Sigmoid colon (tissue), 7 donors: ENCODE measurements around the gene WTIP. TPM values are rescaled to one million over a fixed set of nuclear protein-coding genes. Genes with fewer than 3 reads are reported as not detected.
"Not testable (repeated sequence)": the region's sequence is repeated elsewhere in the genome, so short reads cannot be mapped to it uniquely, and the experiment has no call there.

Experiments
- DNase-seq: peaks from one replicate; pipeline ENCODE4 v3.0.0-alpha.2; 2019
- H3K27ac ChIP-seq, 4 donors: fragments of 200-600 bp; sonication (generic); one replicate each; pipeline ENCODE4 v1.5.1; 2016 to 2019; ENCODE audit warnings: mild to moderate bottlenecking in 1 of 4
- H3K27me3 ChIP-seq, 3 donors: fragments of 200-600 bp; sonication (generic); one replicate each; pipeline ENCODE4 v1.5.1; 2019; ENCODE audit warnings: mild to moderate bottlenecking in 1 of 3
- H3K36me3 ChIP-seq, 4 donors: fragments of 200-600 bp; sonication (generic); one replicate each; pipeline ENCODE4 v1.5.1; 2016 to 2019
- H3K4me1 ChIP-seq, 4 donors: fragments of 200-600 bp; sonication (generic); one replicate each; pipeline ENCODE4 v1.5.1; 2017 to 2019
- H3K4me3 ChIP-seq, 4 donors: fragments of 200-600 bp; sonication (generic); one replicate each; pipeline ENCODE4 v1.5.1; 2017 to 2019; ENCODE audit warnings: mild to moderate bottlenecking in 2 of 4, moderate library complexity in 1 of 4
- H3K9me3 ChIP-seq, 4 donors: fragments of 200-600 bp in 3 of 4; sonication (generic) in 3 of 4; one replicate each; pipeline versions ENCODE4 v1.5.1 to v1.6.1; 2013 to 2019
- CTCF ChIP-seq, 4 experiments: fragments of 450-650 bp in 3 of 4; fragments of 200-600 bp in 1 of 4; IDR thresholded peaks; one replicate each; pipeline ENCODE4 v1.5.1; 2016 to 2019; ENCODE audit warnings: antibody characterized with exemption in 4 of 4, mild to moderate bottlenecking in 3 of 4, moderate library complexity in 2 of 4
- EP300 ChIP-seq, 4 donors: sonication (generic); formaldehyde crosslinking; IDR thresholded peaks; one replicate each; pipeline ENCODE4 v1.6.1; 2017; ENCODE audit warnings: antibody characterized with exemption in 4 of 4
- POLR2A ChIP-seq, 2 donors: fragments of 450-650 bp; IDR thresholded peaks; one replicate each; pipeline ENCODE4 v1.6.1; 2016; ENCODE audit warnings: antibody characterized with exemption in 2 of 2, mild to moderate bottlenecking in 2 of 2, moderate library complexity in 2 of 2
- POLR2AphosphoS5 ChIP-seq, 4 donors: sonication (generic); formaldehyde crosslinking; IDR thresholded peaks; one replicate each; pipeline ENCODE4 v1.6.1; 2017; ENCODE audit warnings: antibody characterized with exemption in 4 of 4
- WGBS, 2 donors: extraction: QIAGEN DNeasy Blood & Tissue Kit; methylation state at CpG; one replicate each; pipeline ENCODE4 v1.1.7; 2013; 5-methylcytosine and 5-hydroxymethylcytosine counted together
- intact Hi-C: fragments of 100-400 bp; cut with DNase I; formaldehyde crosslinking; loops from one replicate; pipeline ENCODE4 v1.15.1; 2023
- polyA plus RNA-seq, 3 donors: library from polyadenylated mRNA; stranded (reverse); fragments of 200-250 nt; gene quantifications; one replicate each; pipeline ENCODE4 v1.2.3, GENCODE V29; 2013
- total RNA-seq, 4 donors: library from RNA; depleted of rRNA; stranded (reverse); fragments of >200 nt; gene quantifications; one replicate each; pipeline ENCODE4 v1.1.0, GENCODE V29; 2016
- donor health status: healthy with polysubstance abuse.
- donor health status: Bipolar disorder and iron deficiency.
- donor health status: healthy.

Gene WTIP
- total and polyA plus RNA-seq, 7 donors, result 2.2 to 20.5 (median 3.3) TPM

GRCh38 chr19:34471906-34472700 is 9.5 kb upstream of the WTIP start:
- no peaks in the 10 kb centered on the region for H3K9me3 ChIP-seq
- intact Hi-C loops, result no loop called here
- H3K27me3 ChIP-seq, result no peaks in the 10 kb centered on the region
- no peak for DNase-seq
- 91 to 94% methylated on average over 8 of the region's 8 CpGs for WGBS, 2 donors
- TF ChIP-seq POLR2A (IDR thresholded peaks at IDR 0.05) (no peak), EP300 (IDR thresholded peaks at IDR 0.05) (no peak), CTCF (IDR thresholded peaks at IDR 0.05) (no peak), POLR2AphosphoS5 (IDR thresholded peaks at IDR 0.05) (no peak)
- H3K4me1 ChIP-seq, result peaks cover 0 to 5% (median 0%) of the 10 kb centered on the region in 4 donors
- H3K36me3 ChIP-seq, result peaks cover 17 to 62% (median 26%) of the 10 kb centered on the region in 4 donors
- H3K4me3 ChIP-seq, result no peak overlapping the region
- H3K27ac ChIP-seq, result no peak overlapping the region

GRCh38 chr19:34474233-34474989 is 7.1 kb upstream of the WTIP start:
- peaks cover 0 to 5% (median 0%) of the 10 kb centered on the region in 4 donors for H3K4me1 ChIP-seq
- H3K4me3 ChIP-seq, result no peak overlapping the region
- no peaks in the 10 kb centered on the region for H3K9me3 ChIP-seq
- peaks cover 8 to 39% (median 15%) of the 10 kb centered on the region in 4 donors for H3K36me3 ChIP-seq
- WGBS, 2 donors, result 82 to 90% methylated on average over 4 of the region's 4 CpGs
- intact Hi-C loops, result no loop called here
- TF ChIP-seq CTCF (IDR thresholded peaks at IDR 0.05) (no peak), EP300 (IDR thresholded peaks at IDR 0.05) (no peak), POLR2A (IDR thresholded peaks at IDR 0.05) (no peak), POLR2AphosphoS5 (IDR thresholded peaks at IDR 0.05) (no peak)
- no peak for DNase-seq
- peak overlapping the region in 1 of 4 donors; percentile 24 for H3K27ac ChIP-seq
- no peaks in the 10 kb centered on the region for H3K27me3 ChIP-seq

- DNase-seq, result no peak
- intact Hi-C loops, result no loop called here
- Histone ChIP-seq H3K9me3 (no peaks in the 10 kb centered on the region), H3K4me1 (peaks cover 0 to 5% (median 0%) of the 10 kb centered on the region in 4 donors), H3K4me3 (no peak overlapping the region), H3K27me3 (no peaks in the 10 kb centered on the region), H3K27ac (peak overlapping the region in 1 of 4 donors; percentile 24), H3K36me3 (peaks cover 4 to 30% (median 13%) of the 10 kb centered on the region in 4 donors)
- TF ChIP-seq POLR2A (IDR thresholded peaks at IDR 0.05), result no peak
- WGBS, 2 donors, result 57 to 61% methylated on average over 9 of the region's 9 CpGs
Observed at GRCh38 chr19:34475026-34475974, 6.3 kb upstream of the WTIP start.

- Histone ChIP-seq H3K36me3 (peaks cover 0 to 22% (median 10%) of the 10 kb centered on the region in 4 donors), H3K27me3 (no peaks in the 10 kb centered on the region), H3K9me3 (no peaks in the 10 kb centered on the region), H3K4me3 (no peak overlapping the region), H3K4me1 (peaks cover 0 to 9% (median 6%) of the 10 kb centered on the region in 4 donors), H3K27ac (no peak overlapping the region)
- DNase-seq, result no peak
- WGBS, 2 donors, result 93 to 95% methylated on average over 5 of the region's 5 CpGs
- no peak for TF ChIP-seq POLR2AphosphoS5 (IDR thresholded peaks at IDR 0.05)
- TF ChIP-seq EP300 (IDR thresholded peaks at IDR 0.05), result no peak
- no peak for TF ChIP-seq POLR2A (IDR thresholded peaks at IDR 0.05)
- no peak for TF ChIP-seq CTCF (IDR thresholded peaks at IDR 0.05)
- intact Hi-C loops, result no loop called here
Observed at GRCh38 chr19:34475975-34476594, 5.5 kb upstream of the WTIP start.

GRCh38 chr19:34478496-34478895 is 3.1 kb upstream of the WTIP start:
- H3K4me3 ChIP-seq, H3K27me3 ChIP-seq, intact Hi-C loops, DNase-seq, H3K27ac ChIP-seq, H3K36me3 ChIP-seq, H3K9me3 ChIP-seq: not testable (repeated sequence)
- 94 to 95% methylated on average over 4 of the region's 4 CpGs for WGBS, 2 donors
- peaks cover 0 to 21% (median 19%) of the 10 kb centered on the region in 4 donors for H3K4me1 ChIP-seq
